Measurements from ENCODE around the gene NOP53.
"Not testable (repeated sequence)": the region's sequence is repeated elsewhere in the genome, so short reads cannot be mapped to it uniquely, and the experiment has no call there.

Gene NOP53

DNA sequence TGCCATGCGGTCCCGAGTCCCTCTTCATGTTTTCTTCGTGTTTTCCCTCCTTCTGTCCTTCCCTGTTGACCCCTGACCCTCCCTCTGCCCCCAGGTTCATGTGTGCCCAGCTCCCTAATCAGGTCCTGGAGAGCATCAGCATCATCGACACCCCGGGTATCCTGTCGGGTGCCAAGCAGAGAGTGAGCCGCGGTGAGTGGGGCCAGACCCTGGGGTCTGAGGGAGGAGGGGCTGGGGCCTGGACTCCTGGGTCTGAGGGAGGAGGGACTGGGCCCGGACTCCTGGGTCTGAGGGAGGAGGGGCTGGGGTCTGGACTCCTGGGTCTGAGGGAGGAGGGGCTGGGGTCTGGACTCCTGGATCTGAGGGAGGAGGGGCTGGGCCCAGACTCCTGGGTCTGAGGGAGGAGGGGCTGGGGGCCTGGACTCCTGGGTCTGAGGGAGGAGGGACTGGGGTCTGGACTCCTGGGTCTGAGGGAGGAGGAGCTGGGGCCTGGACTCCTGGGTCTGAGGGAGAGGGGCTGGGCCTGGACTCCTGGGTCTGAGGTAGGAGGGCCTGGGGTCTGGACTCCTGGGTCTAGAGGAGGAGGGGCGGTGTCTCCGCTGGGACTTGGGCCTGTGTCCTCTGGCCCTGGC, 26.8 kb upstream of the NOP53 start:
- DNase-seq = not testable (repeated sequence)

DNA sequence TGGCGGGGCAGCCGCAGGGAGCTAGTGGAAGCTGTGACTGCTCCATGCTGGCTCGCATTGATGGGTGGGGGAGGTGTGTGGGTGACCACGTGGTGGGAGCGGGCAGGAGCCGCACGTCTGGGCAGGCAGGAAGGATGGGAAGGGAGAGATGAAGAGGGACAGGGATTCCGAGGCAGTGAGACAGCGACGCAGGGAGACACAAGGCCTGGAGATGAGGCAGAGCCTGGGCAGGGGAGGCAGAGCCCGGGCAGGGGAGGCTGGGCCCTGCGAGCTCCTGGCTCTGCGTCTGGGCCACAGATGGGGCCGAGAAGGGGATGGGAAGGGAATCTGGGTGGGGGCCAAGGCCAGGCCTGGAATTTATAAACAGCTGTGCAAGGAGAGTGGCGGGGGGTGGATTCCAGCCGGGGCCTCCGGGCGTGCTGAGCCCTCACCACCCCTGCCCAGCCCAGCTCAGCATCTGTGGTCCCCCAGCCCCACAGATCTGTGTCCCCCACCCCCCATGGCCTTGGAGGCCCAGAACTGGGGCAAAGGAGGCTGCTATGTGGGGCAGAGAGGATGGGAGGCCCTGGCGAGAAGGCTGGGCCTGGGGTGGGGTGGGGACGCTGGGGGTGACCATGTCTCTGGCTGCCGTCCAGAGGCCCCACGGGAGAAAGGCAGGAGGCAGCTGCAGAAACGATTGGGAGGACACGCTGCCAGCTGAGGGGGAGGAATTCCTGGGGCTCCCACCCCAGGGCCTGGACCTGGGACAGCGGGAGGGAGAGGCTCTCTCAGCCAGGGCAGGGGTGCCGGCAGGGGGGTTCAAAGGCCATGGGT, 26.1 kb upstream of the NOP53 start:
- no peak for DNase-seq

- no peak for DNase-seq
Observed at GRCh38 chr19:47720669-47721422, 24.5 kb upstream of the NOP53 start.

DNA sequence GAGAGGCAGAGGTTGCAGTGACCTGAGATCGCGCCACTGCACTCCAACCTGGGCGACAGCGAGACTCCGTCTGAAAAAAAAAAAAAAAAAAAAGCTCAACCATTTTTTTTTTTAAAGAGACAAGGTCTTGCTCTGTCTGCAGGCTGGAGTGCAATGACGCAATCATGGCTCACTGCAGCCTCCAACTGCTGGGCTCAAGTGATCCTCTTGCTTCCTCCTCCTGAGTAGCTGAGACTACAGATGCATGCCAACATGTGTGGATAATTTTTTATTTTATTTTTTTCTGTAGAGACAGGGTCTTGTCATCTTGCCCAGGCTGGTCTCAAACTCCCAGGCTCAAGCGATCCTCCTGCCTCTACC, 21.8 kb upstream of the NOP53 start:
- DNase-seq = no peak

- no peak for DNase-seq
Observed at GRCh38 chr19:47725759-47726401, 19.5 kb upstream of the NOP53 start.

GRCh38 chr19:47726467-47726866, 18.9 kb upstream of the NOP53 start:
- no peak for DNase-seq

DNA sequence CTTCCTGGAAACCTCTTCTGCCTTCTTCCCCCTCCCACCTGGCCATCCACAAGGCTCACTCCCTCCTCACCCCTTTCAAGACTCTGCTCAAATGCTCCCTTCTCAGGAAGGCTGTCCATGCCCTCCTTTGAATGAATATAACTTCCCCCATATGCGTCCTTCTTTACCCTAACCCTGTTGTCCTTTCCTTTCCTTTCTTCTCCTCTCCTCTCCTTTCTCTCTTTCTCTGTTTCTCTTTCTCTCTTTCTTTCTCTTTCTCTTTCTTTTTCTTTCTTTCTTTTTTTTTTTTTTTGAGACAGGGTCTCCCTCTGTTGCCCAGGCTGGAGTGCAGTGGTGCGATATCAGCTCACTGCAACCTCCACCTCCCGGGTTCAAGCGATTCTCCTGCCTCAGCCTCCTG, 17.1 kb upstream of the NOP53 start:
- DNase-seq = not testable (repeated sequence)

DNA sequence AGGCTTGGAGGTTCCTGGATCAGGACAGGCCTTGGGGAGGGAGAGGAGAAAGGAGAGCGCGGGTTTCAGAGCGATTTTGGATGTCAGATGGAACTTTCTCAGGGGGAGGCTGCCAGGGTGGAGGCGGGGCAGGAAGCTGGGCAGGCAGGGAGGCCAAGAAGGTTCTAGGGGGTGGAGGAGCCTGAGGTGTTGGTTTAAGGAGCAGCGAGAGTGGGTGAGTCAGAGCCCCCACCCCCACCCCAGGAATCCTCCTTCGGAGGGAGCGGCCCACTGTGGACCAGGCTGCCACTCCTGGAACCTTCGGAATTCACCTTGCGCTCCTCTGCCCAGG, 15.9 kb upstream of the NOP53 start:
- DNase-seq = no peak

DNA sequence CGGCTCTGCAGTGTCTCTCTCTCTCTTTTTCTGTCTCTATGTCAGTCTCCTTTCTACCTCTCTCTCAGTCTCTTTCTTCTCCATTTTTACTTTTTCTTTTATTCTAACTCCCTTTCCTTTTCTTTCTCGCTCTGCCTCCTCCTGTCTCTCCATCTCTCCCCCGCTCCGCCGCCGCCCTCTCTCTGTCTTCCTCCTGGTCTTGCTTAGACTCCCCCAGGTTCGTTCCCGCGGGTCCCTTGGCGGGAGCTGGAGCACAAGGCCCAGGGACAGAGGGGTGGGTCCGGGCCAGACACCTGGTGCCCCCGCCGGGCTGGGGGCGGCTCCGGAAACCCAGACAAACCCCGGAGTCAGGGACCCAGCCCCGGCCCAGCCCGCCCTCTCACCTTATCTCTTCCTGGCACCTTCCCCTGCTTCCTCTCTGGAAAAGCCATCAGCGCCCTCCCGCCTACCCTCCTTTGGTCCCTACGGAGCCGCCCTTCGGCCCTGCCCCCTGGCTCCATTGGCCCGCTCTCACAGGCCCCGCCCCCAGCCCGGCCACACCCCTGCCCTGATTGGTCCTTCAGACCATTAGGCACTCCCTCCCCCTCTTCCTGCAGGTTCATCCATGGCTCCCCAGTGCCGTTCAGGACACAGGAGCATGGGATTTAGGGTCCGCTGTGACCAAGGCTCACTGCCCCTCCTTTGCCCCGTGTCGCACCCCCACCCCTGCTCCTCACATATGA, 15.4 kb upstream of the NOP53 start:
- DNase-seq = no peak

DNA sequence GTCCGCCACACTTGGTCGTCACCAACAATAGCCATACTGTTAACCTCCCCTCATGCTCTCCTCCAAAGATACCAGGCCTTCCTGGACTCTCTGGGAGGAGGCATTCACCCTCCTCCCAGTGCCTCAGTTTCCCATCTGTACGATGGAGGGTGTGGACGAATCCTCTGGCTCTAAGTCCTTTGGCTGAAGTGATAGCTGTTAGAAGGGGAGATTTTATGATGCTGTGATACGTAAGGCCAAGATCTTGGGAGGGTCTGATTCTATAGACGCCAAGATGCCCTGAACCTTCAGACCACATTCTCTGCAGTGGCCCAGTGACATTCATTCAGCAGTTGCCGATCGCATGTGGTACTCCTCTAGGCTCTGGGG, 14.8 kb upstream of the NOP53 start:
- no peak for DNase-seq

GRCh38 chr19:47730910-47731309, 14.4 kb upstream of the NOP53 start:
- DNase-seq = no peak

DNA sequence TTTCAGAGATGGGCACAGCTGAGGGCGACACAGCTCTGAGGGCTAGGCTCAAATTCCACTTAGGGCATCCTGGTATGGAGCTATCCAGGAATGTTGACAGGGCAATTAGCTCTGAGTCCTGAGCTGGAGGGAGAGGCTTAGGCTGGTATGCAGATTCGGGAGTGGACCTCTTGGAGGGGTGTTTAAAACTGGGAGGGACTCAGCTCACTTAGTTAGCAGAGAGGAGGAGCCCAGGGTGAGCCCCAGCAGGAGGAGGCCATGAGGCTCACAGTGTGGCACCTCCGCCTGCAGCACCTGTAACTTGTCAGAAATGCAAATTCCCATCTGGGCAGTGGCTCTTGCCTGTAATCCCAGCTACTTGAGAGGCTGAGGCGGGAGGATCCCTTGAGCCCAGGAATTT, 10.2 kb upstream of the NOP53 start:
- no peak for DNase-seq

GRCh38 chr19:47740866-47741519, 4.4 kb upstream of the NOP53 start:
- DNase-seq = no peak

- no peak for DNase-seq
Observed at GRCh38 chr19:47741544-47742140, 3.7 kb upstream of the NOP53 start.

DNA sequence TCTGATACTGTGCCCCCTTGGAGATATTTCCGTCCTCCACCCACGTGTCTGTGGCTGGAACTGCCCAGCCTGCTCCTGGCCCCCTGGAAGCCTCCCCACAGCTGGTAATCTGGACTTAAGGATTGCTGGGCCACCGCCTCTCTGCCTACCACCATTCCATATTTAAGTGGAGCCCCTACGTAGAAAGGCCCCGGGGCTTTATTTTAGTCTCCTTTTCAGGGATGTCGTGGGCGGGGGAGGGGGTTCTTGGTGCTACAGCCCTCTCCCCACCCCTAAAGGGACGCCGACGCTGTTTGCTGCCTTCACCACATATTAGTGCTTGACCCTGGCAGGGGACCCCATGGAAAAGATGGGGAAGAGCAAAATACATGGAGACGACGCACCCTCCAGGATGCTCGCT, 2.7 kb upstream of the NOP53 start:
- DNase-seq = no peak

DNA sequence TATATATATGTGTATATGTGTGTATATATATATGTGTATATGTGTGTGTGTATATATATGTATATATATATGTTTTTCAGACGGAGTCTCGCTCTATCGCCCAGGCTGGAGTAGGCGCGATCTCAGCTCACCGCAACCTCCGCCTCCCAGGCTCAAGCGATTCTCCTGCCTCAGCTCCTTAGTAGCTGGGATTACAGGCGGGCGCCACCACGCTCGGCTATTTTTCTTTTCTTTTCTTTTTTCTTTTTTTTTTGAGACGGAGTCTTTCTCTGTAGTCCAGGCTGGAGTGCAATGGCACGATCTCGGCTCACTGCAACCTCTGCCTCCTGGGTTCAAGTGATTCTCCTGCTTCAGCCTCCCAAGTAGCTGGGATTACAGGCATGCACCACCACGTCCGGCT, 783 bp downstream of the NOP53 start:
- not testable (repeated sequence) for DNase-seq

- DNase-seq = no peak
Observed at GRCh38 chr19:47749326-47749725, 4.0 kb downstream of the NOP53 start.

DNA sequence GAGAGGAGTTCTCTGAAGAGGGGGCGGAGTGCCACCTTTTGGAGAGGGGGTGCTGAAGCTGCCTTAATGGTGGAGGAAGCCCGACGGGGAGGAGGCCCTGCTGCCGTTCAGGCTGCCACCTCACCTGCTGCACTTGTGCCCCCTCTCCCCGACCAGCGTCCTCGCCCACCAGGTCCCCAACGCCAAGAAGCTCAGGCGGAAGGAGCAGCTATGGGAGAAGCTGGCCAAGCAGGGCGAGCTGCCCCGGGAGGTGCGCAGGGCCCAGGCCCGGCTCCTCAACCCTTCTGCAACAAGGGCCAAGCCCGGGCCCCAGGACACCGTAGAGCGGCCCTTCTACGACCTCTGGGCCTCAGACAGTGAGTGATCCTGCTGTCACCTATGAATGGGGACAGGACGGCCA, 5.4 kb downstream of the NOP53 start:
- no peak for DNase-seq

DNA sequence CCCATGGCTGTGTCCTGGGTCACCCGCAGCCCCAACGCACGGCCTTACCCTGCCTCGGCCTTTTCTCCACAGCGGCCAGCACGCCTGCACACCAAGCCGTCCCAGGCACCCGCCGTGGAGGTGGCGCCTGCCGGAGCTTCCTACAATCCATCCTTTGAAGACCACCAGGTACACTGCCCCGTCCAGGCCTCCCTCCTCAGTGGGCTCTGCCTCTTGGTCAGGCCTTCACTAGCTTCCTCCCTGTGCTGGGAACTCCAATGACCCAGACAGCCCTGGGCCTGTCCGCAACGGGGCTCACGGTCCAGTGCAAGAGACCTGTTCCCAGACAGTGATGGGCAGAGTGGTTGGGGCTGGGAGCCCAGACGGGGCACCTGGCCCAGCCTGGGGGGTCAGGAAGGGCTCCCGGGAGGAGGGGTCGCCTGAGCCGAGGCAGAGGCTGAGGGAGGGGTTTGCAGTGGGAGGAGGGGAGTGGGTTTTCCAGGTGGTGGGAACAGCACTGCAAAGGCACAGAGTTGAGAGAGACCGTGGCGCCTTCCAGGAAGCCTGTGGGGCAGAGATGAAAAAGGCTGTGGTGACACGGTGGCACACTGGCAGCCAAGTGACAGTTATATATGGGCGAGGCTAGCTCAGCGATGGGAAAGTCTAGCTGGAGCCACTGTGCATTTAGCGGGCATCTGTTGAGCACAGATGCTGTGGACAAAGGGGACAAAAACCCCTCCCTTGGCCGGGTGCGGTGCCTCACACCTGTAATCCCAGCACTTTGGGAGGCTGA, 7.3 kb downstream of the NOP53 start:
- no peak for DNase-seq

- DNase-seq = no peak
Observed at GRCh38 chr19:47754206-47755064, 9.1 kb downstream of the NOP53 start.

Data from NCI-H1436 treated with DMSO at 0.1 percent for 48 hours (cell line).